CD4-positive, alpha-beta T cell treated with Interleukin-15 for 1 hour (primary cell): Measurements from ENCODE around the gene ID2.

ENCODE experiments used
- DNase-seq: peaks from one replicate; pipeline ENCODE4 v3.0.0-alpha.2; 2020

Gene ID2

DNA sequence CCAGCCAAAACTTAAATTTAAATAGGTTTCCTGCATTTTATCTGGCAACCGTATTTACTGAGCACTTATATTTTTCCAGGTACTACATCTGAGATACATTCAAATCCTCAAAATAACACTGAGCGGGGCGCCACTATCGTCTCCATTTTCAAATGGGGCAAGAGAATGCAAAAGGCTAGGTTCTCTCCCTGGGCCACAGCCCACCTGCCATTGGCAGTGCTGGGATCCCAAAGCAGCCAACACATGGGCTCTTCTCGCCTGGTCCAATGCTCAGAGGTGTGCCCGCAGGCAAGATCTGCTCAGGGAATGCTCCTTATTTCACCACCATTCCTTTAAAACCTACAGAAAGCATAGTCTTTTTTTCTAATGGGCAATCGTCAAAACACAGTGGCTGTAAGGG, 11.3 kb upstream of the ID2 start:
- DNase-seq, result no peak

DNA sequence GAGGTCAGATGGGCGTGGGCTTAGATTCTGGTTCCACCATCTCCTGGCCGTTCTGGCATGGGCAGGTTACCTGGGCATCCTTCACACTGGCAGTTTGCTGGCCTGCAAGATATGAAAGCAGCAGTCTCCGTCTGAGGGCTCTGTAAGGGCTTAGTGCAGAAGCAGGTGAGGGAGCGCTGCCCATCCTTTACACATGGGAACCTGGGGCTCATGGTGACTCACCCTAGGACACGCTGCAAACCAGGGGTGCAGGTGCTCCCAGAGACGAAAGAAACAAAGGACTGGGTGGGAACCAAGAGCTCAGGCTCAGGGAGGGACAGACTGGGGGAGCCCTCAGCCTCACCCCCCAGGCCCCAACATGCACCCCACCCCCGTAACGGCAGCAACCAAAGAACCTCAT, 10.7 kb upstream of the ID2 start:
- no peak for DNase-seq

DNA sequence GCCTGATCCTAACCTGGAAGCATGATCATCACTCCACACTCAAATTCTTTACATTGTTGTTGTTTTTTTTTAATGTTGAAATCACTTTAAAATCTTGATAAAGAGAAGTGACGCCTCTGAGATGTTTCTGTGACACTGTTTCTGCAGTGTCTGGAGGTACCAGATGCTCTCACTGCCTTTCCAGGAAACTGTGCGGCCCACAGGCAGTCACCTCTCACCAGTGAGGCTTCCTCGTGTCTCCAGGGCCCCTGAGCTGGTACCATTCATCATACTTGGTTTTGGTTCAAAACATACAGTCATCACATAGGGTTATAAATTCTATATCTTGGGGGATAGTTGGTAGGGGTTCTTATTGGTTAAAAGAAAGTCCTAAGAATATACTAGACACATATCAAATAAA, 10.1 kb upstream of the ID2 start:
- DNase-seq, result no peak

DNA sequence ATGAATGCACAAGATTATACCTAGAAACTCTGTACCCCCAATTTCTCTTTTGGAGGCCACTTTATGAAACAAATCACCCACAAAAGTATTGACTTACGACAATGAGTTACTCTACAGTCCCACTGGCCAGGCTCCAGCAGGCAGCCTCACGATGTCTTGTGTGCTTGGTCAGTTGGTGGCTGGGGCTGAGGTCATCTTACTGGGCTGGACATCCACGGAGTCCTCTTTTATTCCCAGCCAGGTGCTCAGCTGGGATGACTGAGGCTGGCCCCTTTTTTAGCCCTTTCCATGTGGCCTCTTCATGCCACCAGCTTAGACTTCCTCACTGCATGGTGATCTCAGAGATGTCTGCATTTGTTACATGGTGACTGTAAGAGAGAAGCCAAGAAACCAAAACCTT, 8.9 kb upstream of the ID2 start:
- DNase-seq, result no peak

- no peak for DNase-seq
Measured at GRCh38 chr2:8673381-8673780, 8.5 kb upstream of the ID2 start.

GRCh38 chr2:8674420-8675009, 7.3 kb upstream of the ID2 start:
- DNase-seq, result no peak

DNA sequence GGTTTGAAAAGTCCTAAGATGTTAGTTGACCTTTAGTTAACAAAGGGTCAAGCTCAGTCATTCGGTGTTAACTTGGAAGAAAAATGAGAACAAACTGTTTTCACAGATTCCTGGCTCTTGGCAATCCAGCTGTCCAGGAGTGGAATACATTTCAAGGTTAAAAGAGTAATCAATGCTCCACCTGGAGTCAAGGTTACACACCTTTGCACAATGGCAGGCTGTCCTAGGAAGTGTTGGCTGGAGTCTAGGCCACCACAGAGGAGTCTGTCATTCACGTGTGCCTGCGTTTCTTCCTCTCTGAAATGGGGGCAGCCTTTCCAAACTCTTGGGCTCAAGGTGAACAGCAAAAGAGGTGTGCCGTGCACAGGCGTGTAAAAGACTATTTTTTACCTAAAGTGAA, 6.3 kb upstream of the ID2 start:
- no peak for DNase-seq

- DNase-seq, result no peak
Measured at GRCh38 chr2:8676191-8676920, 5.5 kb upstream of the ID2 start.

- DNase-seq, result no peak
Measured at GRCh38 chr2:8676921-8677645, 4.8 kb upstream of the ID2 start.

- DNase-seq, result peak; percentile 32
Measured at GRCh38 chr2:8677646-8678592, 3.9 kb upstream of the ID2 start.

- DNase-seq, result peak; percentile 88
Measured at GRCh38 chr2:8678731-8679566, 2.9 kb upstream of the ID2 start.

DNA sequence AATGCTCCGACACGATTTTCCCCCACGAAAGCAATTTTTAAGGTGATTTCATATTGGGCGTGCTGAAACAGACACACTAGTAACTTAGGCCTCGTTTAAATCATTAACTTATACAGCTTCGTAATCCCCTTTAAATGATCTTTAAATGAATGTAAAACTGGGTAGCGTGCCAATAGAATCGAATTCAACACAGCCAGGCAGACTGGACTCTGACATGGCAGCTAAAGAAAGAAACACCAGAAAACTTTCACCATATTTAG, 2.4 kb upstream of the ID2 start:
- no peak for DNase-seq

DNA sequence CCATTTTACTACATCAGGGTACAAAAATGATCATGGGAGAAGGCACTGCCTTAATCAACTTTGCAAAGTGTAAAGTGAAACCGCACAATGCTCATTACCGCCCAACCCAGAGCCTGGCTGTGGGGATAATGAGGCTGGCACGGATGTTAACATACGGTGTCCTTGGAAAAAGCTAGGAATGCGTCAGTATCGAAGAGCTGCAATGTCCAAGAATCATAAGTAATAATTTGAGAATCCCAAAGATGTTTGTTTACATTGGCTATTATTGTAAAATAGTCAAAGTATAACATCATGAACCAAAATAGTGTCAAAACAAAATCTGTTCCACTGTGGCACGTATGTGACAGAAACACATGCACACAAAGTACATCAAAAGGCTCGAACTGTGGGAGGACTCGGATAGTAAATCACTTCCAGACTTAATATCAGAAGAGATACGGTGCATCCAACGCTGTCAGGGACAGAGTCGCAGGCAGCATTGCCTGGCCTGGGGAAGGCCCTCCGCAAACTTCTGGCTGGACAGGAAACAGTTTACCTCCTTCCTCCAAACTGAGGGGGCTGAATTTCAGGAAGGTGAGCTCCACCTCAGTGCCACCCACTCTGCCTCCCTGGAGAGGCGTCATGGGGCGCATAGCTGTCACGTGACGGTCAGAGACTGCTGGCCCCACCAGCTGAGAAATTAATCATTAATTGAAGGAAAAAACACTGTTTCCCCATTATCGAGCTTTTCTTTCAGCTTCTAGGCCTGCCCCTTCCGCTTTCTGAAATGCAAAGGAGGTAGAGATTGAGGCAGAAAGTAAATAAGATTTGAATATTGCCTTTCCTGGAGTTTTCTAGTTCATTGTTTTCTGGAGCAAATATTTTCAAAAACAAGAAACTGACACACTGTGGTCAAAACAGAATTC, 1.8 kb upstream of the ID2 start:
- no peak for DNase-seq

- DNase-seq, result peak; percentile 48
Measured at GRCh38 chr2:8680822-8681760, 765 bp upstream of the ID2 start.

DNA sequence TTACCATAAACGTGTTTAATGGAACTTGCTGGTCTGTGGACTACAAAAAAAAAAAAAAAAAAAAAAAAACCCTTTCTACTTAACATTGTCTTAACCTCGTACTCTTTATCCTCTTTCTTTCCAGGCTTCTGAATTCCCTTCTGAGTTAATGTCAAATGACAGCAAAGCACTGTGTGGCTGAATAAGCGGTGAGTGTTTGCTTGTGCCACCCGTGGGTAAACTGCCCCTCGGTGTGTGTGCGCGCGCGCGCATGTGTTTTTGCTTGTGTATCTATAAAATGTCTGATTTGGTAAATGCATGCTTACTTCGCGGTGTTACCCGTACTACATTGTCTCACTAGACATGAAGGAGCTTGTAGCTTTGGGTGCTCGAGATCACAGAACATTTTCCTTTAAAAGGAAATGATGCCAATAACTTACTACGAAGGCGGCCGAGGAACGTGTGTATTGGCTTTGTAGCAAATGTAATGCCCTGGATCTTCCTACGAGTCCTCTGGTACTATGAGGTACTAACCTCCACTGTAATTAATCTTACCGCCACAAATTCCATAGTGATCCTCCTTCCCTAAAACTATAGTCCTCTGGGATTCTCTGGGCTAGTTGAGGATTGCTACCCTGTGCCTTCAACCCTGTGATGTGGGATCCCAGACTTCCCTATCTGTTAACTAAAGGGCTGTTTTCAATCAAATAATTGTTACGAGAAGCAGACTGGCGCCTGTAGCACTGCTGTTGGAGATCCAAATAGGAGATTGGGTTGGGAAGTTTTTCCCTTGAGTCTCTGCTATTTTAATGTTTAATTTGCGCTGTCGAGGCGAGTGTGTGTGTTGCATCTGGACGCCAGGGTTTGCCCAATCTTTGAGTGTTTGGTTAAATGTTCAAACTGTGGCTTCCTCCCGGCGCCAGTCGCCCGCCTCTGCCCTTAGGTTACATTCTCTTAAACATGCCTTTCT, 1.1 kb downstream of the ID2 start:
- DNase-seq, result peak; percentile 48

GRCh38 chr2:8684540-8684877, 2.7 kb downstream of the ID2 start:
- DNase-seq, result peak; percentile 37

DNA sequence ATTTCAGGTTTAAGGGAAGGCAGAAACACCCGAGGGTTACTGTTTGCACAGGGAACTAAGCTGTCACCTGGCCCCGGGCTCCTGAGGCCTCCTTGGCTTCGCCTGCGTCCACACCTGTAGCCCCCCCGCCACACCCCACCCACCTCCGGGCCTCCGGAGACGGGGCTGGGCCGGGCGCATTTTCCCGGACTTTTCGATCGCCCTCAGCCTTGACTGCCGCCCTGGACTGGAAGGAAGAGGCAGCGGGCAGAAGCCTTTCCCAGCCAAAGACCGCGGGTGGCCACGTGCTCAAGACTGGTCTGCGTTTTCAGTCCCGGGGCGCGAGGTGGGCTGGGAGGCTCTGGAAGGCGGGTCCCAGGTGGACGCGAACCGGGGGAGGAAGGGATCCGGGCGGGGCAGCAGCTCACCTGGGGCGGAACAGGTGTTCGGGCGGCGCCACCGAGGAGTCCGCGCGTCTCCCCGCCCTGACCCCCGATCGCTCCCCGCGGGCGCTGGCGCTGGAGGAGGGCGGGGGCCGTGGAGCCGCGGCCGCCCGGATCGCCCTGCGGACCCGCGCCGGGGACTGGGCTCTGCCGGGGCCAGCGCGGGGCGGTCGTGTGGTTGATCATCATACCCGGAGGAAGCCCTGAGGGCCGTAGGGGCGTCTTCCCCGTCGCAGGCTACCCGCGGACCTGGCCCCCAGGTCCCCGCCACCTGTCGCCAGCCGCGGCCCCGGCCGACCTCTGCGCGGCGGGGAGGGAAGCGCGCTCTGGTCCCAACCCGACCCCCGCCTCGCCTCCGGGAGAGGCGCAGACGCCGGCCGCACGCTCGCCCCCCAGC, 3.2 kb downstream of the ID2 start:
- peak; percentile 42 for DNase-seq

GRCh38 chr2:8685697-8686358, 4.0 kb downstream of the ID2 start:
- DNase-seq, result peak; percentile 73
